Psoas muscle (tissue), 8 donors: ENCODE measurements around the gene PLEKHA4. TPM values are rescaled to one million over a fixed set of nuclear protein-coding genes. Genes with fewer than 3 reads are reported as not detected.

Experiments used
- ATAC-seq, 4 donors: fragments of 200-7000 bp; cut with Tn5 transposase; one replicate each; pipeline ENCODE4 v1.9.1; 2020; ENCODE audit warnings: moderate library complexity in 3 of 4, mild to moderate bottlenecking in 2 of 4
- DNase-seq, 2 donors: peaks; one replicate each; pipeline ENCODE4 v3.0.0-alpha.2; 2020
- H3K27ac ChIP-seq: fragments of 200-600 bp; one replicate; pipeline ENCODE4 v1.8.0; 2022
- H3K27me3 ChIP-seq, 3 donors: fragments of 200-600 bp in 1 of 3; one replicate each; pipeline versions ENCODE4 v1.6.1 to v1.8.0; 2013 to 2022; ENCODE audit warnings: low read length in 2 of 3, mild to moderate bottlenecking in 2 of 3, moderate library complexity in 1 of 3; ENCODE audit not compliant: insufficient read depth in 3 of 3
- H3K36me3 ChIP-seq, 2 donors: fragments of 200-600 bp in 1 of 2; one replicate each; pipeline versions ENCODE4 v1.6.1 to v1.8.0; 2013 to 2022; ENCODE audit warnings: low read depth in 1 of 2, mild to moderate bottlenecking in 1 of 2, moderate library complexity in 1 of 2; ENCODE audit not compliant: insufficient read depth in 1 of 2
- H3K4me1 ChIP-seq: fragments of 200-600 bp; one replicate; pipeline ENCODE4 v1.8.0; 2022
- H3K4me3 ChIP-seq: fragments of 200-600 bp; one replicate; pipeline ENCODE4 v1.8.0; 2022; ENCODE audit warnings: mild to moderate bottlenecking
- H3K9me3 ChIP-seq: fragments of 200-600 bp; one replicate; pipeline ENCODE4 v1.8.0; 2022
- CTCF ChIP-seq: fragments of 200-600 bp; IDR thresholded peaks from one replicate; pipeline ENCODE4 v1.8.0; 2022; ENCODE audit warnings: antibody characterized with exemption
- WGBS, 3 donors: extraction: QIAGEN DNeasy Blood & Tissue Kit; methylation state at CpG; one replicate each; pipeline versions ENCODE4 v1.1.6 to v1.1.7; 2013; 5-methylcytosine and 5-hydroxymethylcytosine counted together
- intact Hi-C, 2 donors: fragments of 100-400 bp; cut with DNase I; formaldehyde crosslinking; loops; one replicate each; pipeline versions ENCODE4 v1.11.0 to v1.14.2; 2022
- polyA plus RNA-seq, 3 donors: library from polyadenylated mRNA; stranded (reverse); fragments of 200-250 nt; gene quantifications; one replicate each; pipeline ENCODE4 v1.2.3, GENCODE V29; 2013
- total RNA-seq, 4 donors: library from RNA; stranded (reverse); fragmentation: NEBNext Ultra II Directional in 2 of 4; extraction: Animal tissue kit (Norgen Biotek cat#: 25700) in 2 of 4; gene quantifications; one replicate each; pipeline versions ENCODE4 v1.2.1 to v1.2.4, GENCODE V29; 2021 to 2023
- donor health status: healthy with polysubstance abuse.
- donor health status: DM: no; HTN: no; CAD: no; lungs with moderate emphysema.
- donor health status: Bipolar disorder and iron deficiency.
- donor health status: healthy.
- donor health status: DM: yes; HTN: yes; CAD: no.
- donor health status: DM: no; HTN: no; CAD: no.
- donor health status: DM: no; HTN: no; CAD: no.
- donor health status: DM: yes; HTN: yes; CAD: no.

The PLEKHA4 gene
- total and polyA plus RNA-seq, 7 donors, result 9.4 to 30.0 (median 14.9) TPM

- H3K4me3 ChIP-seq, result no peak overlapping the region
- WGBS, 3 donors, result 56 to 67% (median 59%) methylated on average over 6 of the region's 6 CpGs
- ATAC-seq (no peak), DNase-seq (no peak)
- H3K36me3 ChIP-seq, result peaks cover 0 to 29% of the 10 kb centered on the region in 2 donors
- no peak overlapping the region for H3K27ac ChIP-seq
- H3K9me3 ChIP-seq, result no peaks in the 10 kb centered on the region
- H3K27me3 ChIP-seq, result no peaks in the 10 kb centered on the region
- intact Hi-C loops, result no loop called here
- H3K4me1 ChIP-seq, result peaks cover 7% of the 10 kb centered on the region
- TF ChIP-seq CTCF, result no peak
Observed at GRCh38 chr19:48798937-48799336, 69.5 kb downstream of the PLEKHA4 start.

- ATAC-seq (no peak), DNase-seq (no peak)
- Histone ChIP-seq H3K9me3 (no peaks in the 10 kb centered on the region), H3K4me3 (no peak overlapping the region), H3K4me1 (peaks cover 7% of the 10 kb centered on the region), H3K27me3 (no peaks in the 10 kb centered on the region), H3K36me3 (peaks cover 0 to 19% of the 10 kb centered on the region in 2 donors), H3K27ac (no peak overlapping the region)
- intact Hi-C loops, result no loop called here
- 82 to 91% (median 83%) methylated on average over 7 of the region's 7 CpGs for WGBS, 3 donors
- TF ChIP-seq CTCF, result no peak
Observed at GRCh38 chr19:48797103-48797502, 71.3 kb downstream of the PLEKHA4 start.

- DNase-seq, result no peak
- no peak for ATAC-seq
- intact Hi-C loops, result no loop called here
Observed at GRCh38 chr19:48796298-48797083, 71.9 kb downstream of the PLEKHA4 start.

GRCh38 chr19:48795685-48796070, 72.7 kb downstream of the PLEKHA4 start:
- DNase-seq (peak; percentile 63 to 80), ATAC-seq (peak; percentile 16 to 39 (median 32))
- intact Hi-C loops, result loop anchor here (1.0 to 2.0 kb wide), 2 partner anchors 40 to 41 kb away; partner anchors contain the start of gene HSD17B14 (in 1 of the 2)
- peaks cover 7% of the 10 kb centered on the region for H3K4me1 ChIP-seq
- peak overlapping the region; percentile 84 for H3K27ac ChIP-seq
- H3K9me3 ChIP-seq, result no peaks in the 10 kb centered on the region
- H3K36me3 ChIP-seq, result peaks cover 0 to 19% of the 10 kb centered on the region in 2 donors
- 7 to 32% (median 20%) methylated on average over 2 of the region's 2 CpGs for WGBS, 3 donors
- H3K4me3 ChIP-seq, result no peak overlapping the region
- H3K27me3 ChIP-seq, result no peaks in the 10 kb centered on the region
- TF ChIP-seq CTCF, result no peak

More at GRCh38 chr19:48796298-48797083, 71.9 kb downstream of the PLEKHA4 start:
- H3K4me3 ChIP-seq, result no peak overlapping the region
- TF ChIP-seq CTCF, result no peak
- H3K36me3 ChIP-seq, result peaks cover 0 to 19% of the 10 kb centered on the region in 2 donors
- H3K27ac ChIP-seq, result peak overlapping the region; percentile 84
- H3K27me3 ChIP-seq, result no peaks in the 10 kb centered on the region
- peaks cover 7% of the 10 kb centered on the region for H3K4me1 ChIP-seq
- WGBS, 3 donors, result 84 to 90% (median 86%) methylated on average over 16 to 20 of the region's 20 CpGs
- H3K9me3 ChIP-seq, result no peaks in the 10 kb centered on the region
